Measurements from ENCODE around the gene DNAJB6.

DNAJB6 gene

GRCh38 chr7:157464971-157465886 lies 128.4 kb downstream of the DNAJB6 start:
- no peak for DNase-seq (ENCODE audit: extremely low read depth, low read depth)
- TF ChIP-seq CTCF (IDR thresholded peaks at IDR 0.05; ENCODE audit: low read depth, low read length), result no peak

- DNase-seq (ENCODE audit: extremely low read depth, low read depth), result no peak
- no peak for TF ChIP-seq CTCF (IDR thresholded peaks at IDR 0.05; ENCODE audit: low read depth, low read length)
Measured at GRCh38 chr7:157465891-157466866, 129.4 kb downstream of the DNAJB6 start.

- DNase-seq (ENCODE audit: extremely low read depth, low read depth), result no peak
- no peak for TF ChIP-seq CTCF (IDR thresholded peaks at IDR 0.05; ENCODE audit: low read depth, low read length)
Measured at GRCh38 chr7:157466867-157467261, 130.1 kb downstream of the DNAJB6 start.
